ENCODE measurements around the gene ZNF496. TPM values are rescaled to one million over a fixed set of nuclear protein-coding genes. Genes with fewer than 3 reads are reported as not detected.

Gene ZNF496
- total and polyA plus RNA-seq, 9 of the 15 experiments (the other 6 are each of a cell fraction or from before 2014, with no cell fraction given) = 4.3 to 54.0 (median 31.3) TPM

- Histone ChIP-seq H3K9ac (ENCODE audit: insufficient read depth in 1 of 2, low read depth in 2 of 2, low read length in 2 of 2) (no peak overlapping the region), H3K4me1 (replicated peaks in 1 of 2; ENCODE audit: control insufficient read depth in 2 of 2, insufficient read depth in 2 of 2, low read length in 2 of 2) (peaks cover 11 to 12% of the 10 kb centered on the region in 2 experiments), H3K27me3 (ENCODE audit: control insufficient read depth in 2 of 2, insufficient read depth in 2 of 2, low read length in 2 of 2) (no peaks in the 10 kb centered on the region), H3K36me3 (ENCODE audit: control insufficient read depth, insufficient read depth, low read length) (peaks cover 26% of the 10 kb centered on the region), H3K4me3 (no peak overlapping the region), H4K20me1 (replicated peaks; ENCODE audit: control insufficient read depth, insufficient read depth, low read length) (no peaks in the 10 kb centered on the region; the same call in 1 of the 2 replicates), H3K27ac (ENCODE audit: extremely low read depth, low read depth, low read length) (no peak overlapping the region), H3K9me1 (ENCODE audit: control insufficient read depth, insufficient read depth, low read length) (peaks cover 4% of the 10 kb centered on the region), H3K79me2 (ENCODE audit: control insufficient read depth, insufficient read depth, low read length) (no peaks in the 10 kb centered on the region), H3K9me3 (replicated peaks; ENCODE audit: control insufficient read depth, insufficient read depth, low read depth, low read length) (no peaks in the 10 kb centered on the region), H3K4me2 (ENCODE audit: insufficient read depth, low read length) (no peak overlapping the region), H2AFZ (ENCODE audit: low read depth, low read length) (no peak overlapping the region)
- in situ Hi-C loops (cut with MboI) (no loop called here), intact Hi-C loops (cut with micrococcal nuclease) (no loop called here)
- BruUV-seq (replicated peaks) = no TSS peak
- ChIA-PET CTCF (ENCODE audit: low intra/inter-chr PET ratio) (no interaction called here), POLR2A (interaction anchor here (0.8 kb wide), 1 partner anchor 13 kb away, joined by 3 read pairs; no protein-coding TSS in a partner anchor)
- TF ChIP-seq POLR2A (conservative IDR thresholded peaks at IDR 0.05) (0 out of 2 replicates have a peak, but pooled peaks have one; percentile 25), IRF2 (CRISPR knock-in tag; IDR thresholded peaks at IDR 0.05) (no peak)
- 53% methylated on average over 1 of the region's 1 CpG for WGBS (ENCODE audit: insufficient coverage, low coverage, missing lambda C conversion rate)
- no peak for DNase-seq (ENCODE audit: extremely low read depth in 1 of 4, low spot score in 3 of 4)
- ATAC-seq = peak; percentile 49; the same call in 2 of the 3 replicates
- FAIRE-seq = no peak
Observed at GRCh38 chr1:247343801-247344200, 12.1 kb upstream of the ZNF496 start.

- H4K20me1 ChIP-seq (replicated peaks; ENCODE audit: control insufficient read depth, insufficient read depth, low read length) = peaks cover 8% of the 10 kb centered on the region; the same call in 1 of the 2 replicates
- H3K9me1 ChIP-seq (ENCODE audit: control insufficient read depth, insufficient read depth, low read length) = peaks cover 8% of the 10 kb centered on the region
- H3K4me2 ChIP-seq (ENCODE audit: insufficient read depth, low read length) = no peak overlapping the region
- ChIA-PET POLR2A (interaction anchor here (1.0 to 2.1 kb wide), 2 partner anchors 14 to 34 kb away, joined by 4 to 6 read pairs; no protein-coding TSS in a partner anchor), CTCF (ENCODE audit: low intra/inter-chr PET ratio) (no interaction called here)
- in situ Hi-C loops (cut with MboI) (no loop called here), intact Hi-C loops (cut with micrococcal nuclease) (no loop called here)
- no peak overlapping the region for H3K4me3 ChIP-seq
- FAIRE-seq (no peak), ATAC-seq (no peak), DNase-seq (ENCODE audit: extremely low read depth in 1 of 4, low spot score in 3 of 4) (no peak)
- WGBS (ENCODE audit: insufficient coverage, low coverage, missing lambda C conversion rate) = 72% methylated on average over 3 of the region's 3 CpGs
- no peaks in the 10 kb centered on the region for H3K9me3 ChIP-seq (replicated peaks; ENCODE audit: control insufficient read depth, insufficient read depth, low read depth, low read length)
- H3K9ac ChIP-seq (ENCODE audit: insufficient read depth in 1 of 2, low read depth in 2 of 2, low read length in 2 of 2) = no peak overlapping the region
- H3K79me2 ChIP-seq (ENCODE audit: control insufficient read depth, insufficient read depth, low read length) = peaks cover 42% of the 10 kb centered on the region
- BruUV-seq (replicated peaks) = no TSS peak
- no peak overlapping the region for H3K27ac ChIP-seq (ENCODE audit: extremely low read depth, low read depth, low read length)
- H3K36me3 ChIP-seq (ENCODE audit: control insufficient read depth, insufficient read depth, low read length) = peaks cover 48% of the 10 kb centered on the region
- no peak overlapping the region for H2AFZ ChIP-seq (ENCODE audit: low read depth, low read length)
- peaks cover 32% of the 10 kb centered on the region in 2 experiments for H3K4me1 ChIP-seq (replicated peaks in 1 of 2; ENCODE audit: control insufficient read depth in 2 of 2, insufficient read depth in 2 of 2, low read length in 2 of 2)
- no peaks in the 10 kb centered on the region for H3K27me3 ChIP-seq (ENCODE audit: control insufficient read depth in 2 of 2, insufficient read depth in 2 of 2, low read length in 2 of 2)
- TF ChIP-seq ZNF280A (IDR thresholded peaks at IDR 0.05; ENCODE audit: low read depth, partially characterized antibody) (no peak), SNRNP70 (optimal IDR thresholded peaks at IDR 0.05; ENCODE audit: low read depth, low read length) (no peak), SP2 (IDR thresholded peaks at IDR 0.05; ENCODE audit: extremely low read depth, low read depth, low read length, poor library complexity, severe bottlenecking) (no peak), TCF7L2 (IDR thresholded peaks at IDR 0.05; ENCODE audit: low read depth, low read length) (no peak), ZC3H11A (IDR thresholded peaks at IDR 0.05; ENCODE audit: low read depth, low read length) (no peak), ZFPM2 (CRISPR knock-in tag; IDR thresholded peaks at IDR 0.05) (no peak), TAF1 (IDR thresholded peaks at IDR 0.05; ENCODE audit: control insufficient read depth, extremely low read depth, insufficient read depth, low read length, severe bottlenecking) (no peak), ZNF785 (CRISPR knock-in tag; IDR thresholded peaks at IDR 0.05) (no peak), PRDM10 (IDR thresholded peaks at IDR 0.05; ENCODE audit: partially characterized antibody) (no peak)
Observed at GRCh38 chr1:247338723-247339275, 7.1 kb upstream of the ZNF496 start.
